NCI-H748 (cell line): Measurements from ENCODE around the gene CES4A.
"Not testable (repeated sequence)": the region's sequence is repeated elsewhere in the genome, so short reads cannot be mapped to it uniquely, and the experiment has no call there.

Source experiments
- DNase-seq: peaks from one replicate; lab custom pipeline; 2025; ENCODE audit not compliant: unreplicated experiment; lab: John Stamatoyannopoulos, UW

The CES4A gene

GRCh38 chr16:67041520-67041919 lies 53.1 kb downstream of the CES4A start:
- DNase-seq, result not testable (repeated sequence)

- DNase-seq, result no peak
Observed at GRCh38 chr16:67043420-67043819, 55.0 kb downstream of the CES4A start.

GRCh38 chr16:67050796-67051195 lies 62.4 kb downstream of the CES4A start:
- no peak for DNase-seq

- DNase-seq, result no peak
Observed at GRCh38 chr16:67052399-67052798, 64.0 kb downstream of the CES4A start.

GRCh38 chr16:67053767-67054334 lies 65.5 kb downstream of the CES4A start:
- DNase-seq, result no peak

- DNase-seq, result no peak
Observed at GRCh38 chr16:67054901-67055300, 66.5 kb downstream of the CES4A start.

- no peak for DNase-seq
Observed at GRCh38 chr16:67055712-67056487, 67.5 kb downstream of the CES4A start.
